ENCODE results near the gene DNAL1. TPM values are rescaled to one million over a fixed set of nuclear protein-coding genes. Genes with fewer than 3 reads are reported as not detected.
"Not testable (repeated sequence)": the region's sequence is repeated elsewhere in the genome, so short reads cannot be mapped to it uniquely, and the experiment has no call there.

The DNAL1 gene
- total RNA-seq, 1 experiment from 2014 or later: 25.5 TPM

DNA sequence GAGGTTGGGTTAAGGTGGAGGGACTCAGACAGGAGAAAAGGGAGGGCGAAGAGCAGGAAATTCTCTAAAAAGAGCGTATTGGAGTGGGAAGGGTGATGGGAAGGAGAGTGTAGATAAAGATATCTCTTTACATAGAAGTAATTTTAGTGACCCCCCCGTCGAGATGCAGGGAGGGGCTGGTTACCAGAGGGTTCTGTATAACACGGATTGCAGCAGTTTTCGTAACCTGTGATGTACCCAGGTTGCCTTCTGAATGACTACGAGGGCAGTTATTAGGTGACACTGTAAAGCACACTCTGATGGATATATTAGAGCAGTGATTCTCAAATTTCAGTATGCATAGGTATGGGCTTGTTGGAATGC lies 443 bp downstream of the DNAL1 start:
- Histone ChIP-seq H2AFZ (peak overlapping the region; percentile 100), H3K4me3 (peak overlapping the region; percentile 88), H3K4me2 (peak overlapping the region; percentile 83), H3K79me2 (ENCODE audit: low read depth) (peaks cover 25% of the 10 kb centered on the region), H3K4me1 (replicated peaks; ENCODE audit: insufficient read depth) (peaks cover 15% of the 10 kb centered on the region), H3K36me3 (ENCODE audit: low read depth) (no peaks in the 10 kb centered on the region), H3K27ac (no peak overlapping the region), H3K27me3 (ENCODE audit: insufficient read depth, low read depth) (no peaks in the 10 kb centered on the region), H3K9me3 (ENCODE audit: insufficient read depth, low read depth) (no peaks in the 10 kb centered on the region), H4K20me1 (ENCODE audit: insufficient read depth) (no peaks in the 10 kb centered on the region), H3K9me2 (ENCODE audit: insufficient read depth) (no peaks in the 10 kb centered on the region), H3F3A (ENCODE audit: insufficient read depth, low read depth) (peaks cover 23% of the 10 kb centered on the region; the same call in 1 of the 2 replicates)
- ChIA-PET CTCF (no interaction called here), POLR2A (ENCODE audit: unreplicated experiment) (no interaction called here)
- no TSS peak for BruUV-seq (replicated peaks)
- intact Hi-C loops (cut with micrococcal nuclease; ENCODE audit: unreplicated experiment): no loop called here
- peak in 1 of 2 experiments; percentile 40 for DNase-seq
- TF ChIP-seq, protein P1, sequence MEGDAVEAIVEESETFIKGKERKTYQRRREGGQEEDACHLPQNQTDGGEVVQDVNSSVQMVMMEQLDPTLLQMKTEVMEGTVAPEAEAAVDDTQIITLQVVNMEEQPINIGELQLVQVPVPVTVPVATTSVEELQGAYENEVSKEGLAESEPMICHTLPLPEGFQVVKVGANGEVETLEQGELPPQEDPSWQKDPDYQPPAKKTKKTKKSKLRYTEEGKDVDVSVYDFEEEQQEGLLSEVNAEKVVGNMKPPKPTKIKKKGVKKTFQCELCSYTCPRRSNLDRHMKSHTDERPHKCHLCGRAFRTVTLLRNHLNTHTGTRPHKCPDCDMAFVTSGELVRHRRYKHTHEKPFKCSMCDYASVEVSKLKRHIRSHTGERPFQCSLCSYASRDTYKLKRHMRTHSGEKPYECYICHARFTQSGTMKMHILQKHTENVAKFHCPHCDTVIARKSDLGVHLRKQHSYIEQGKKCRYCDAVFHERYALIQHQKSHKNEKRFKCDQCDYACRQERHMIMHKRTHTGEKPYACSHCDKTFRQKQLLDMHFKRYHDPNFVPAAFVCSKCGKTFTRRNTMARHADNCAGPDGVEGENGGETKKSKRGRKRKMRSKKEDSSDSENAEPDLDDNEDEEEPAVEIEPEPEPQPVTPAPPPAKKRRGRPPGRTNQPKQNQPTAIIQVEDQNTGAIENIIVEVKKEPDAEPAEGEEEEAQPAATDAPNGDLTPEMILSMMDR (conservative IDR thresholded peaks at IDR 0.05): no peak
- TF ChIP-seq EZH2 (IDR thresholded peaks at IDR 0.05; ENCODE audit: low read depth): no peak

DNA sequence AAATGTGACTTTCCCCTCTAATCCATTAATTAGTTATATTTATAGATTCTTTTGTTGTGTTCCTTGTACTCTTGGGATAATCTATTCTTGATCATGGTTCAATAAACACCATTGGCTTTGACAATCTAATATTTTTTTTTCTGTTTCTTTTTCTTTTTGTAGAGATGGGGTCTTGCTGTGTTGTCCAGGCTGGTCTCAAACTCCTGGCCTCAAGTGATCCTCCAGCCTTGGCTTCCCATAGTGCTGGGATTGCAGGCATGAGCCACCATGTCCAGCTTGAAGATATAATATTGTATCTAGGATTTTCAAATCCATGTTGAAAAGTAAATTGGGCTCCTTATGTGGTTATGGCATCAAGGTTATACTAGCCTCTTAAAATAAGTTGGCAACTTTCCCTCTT lies 6.2 kb downstream of the DNAL1 start:
- no peak overlapping the region for H3K4me3 ChIP-seq
- no peak for DNase-seq
- H2AFZ ChIP-seq: no peak overlapping the region
- intact Hi-C loops (cut with micrococcal nuclease; ENCODE audit: unreplicated experiment): no loop called here
- BruUV-seq (replicated peaks): no TSS peak
- H3K27ac ChIP-seq: no peak overlapping the region
- POLR2A ChIA-PET (ENCODE audit: unreplicated experiment): interaction anchor here (0.6 kb wide), 1 partner anchor 201 kb away, joined by 3 read pairs; the partner anchor contains the start of gene PTGR2
- peaks cover 6% of the 10 kb centered on the region; the same call in 1 of the 2 replicates for H3K36me3 ChIP-seq (ENCODE audit: low read depth)
- no peaks in the 10 kb centered on the region for H3K9me2 ChIP-seq (ENCODE audit: insufficient read depth)
- no peaks in the 10 kb centered on the region for H3K4me1 ChIP-seq (replicated peaks; ENCODE audit: insufficient read depth)
- peaks cover 13% of the 10 kb centered on the region for H3K79me2 ChIP-seq (ENCODE audit: low read depth)
- H4K20me1 ChIP-seq (ENCODE audit: insufficient read depth): no peaks in the 10 kb centered on the region
- H3K4me2 ChIP-seq: no peak overlapping the region
- TF ChIP-seq EZH2 (IDR thresholded peaks at IDR 0.05; ENCODE audit: low read depth): no peak
- TF ChIP-seq, protein P1 (conservative IDR thresholded peaks at IDR 0.05): no peak
- H3K9me3 ChIP-seq (ENCODE audit: insufficient read depth, low read depth): no peaks in the 10 kb centered on the region
- no peaks in the 10 kb centered on the region for H3K27me3 ChIP-seq (ENCODE audit: insufficient read depth, low read depth)
- peaks cover 4% of the 10 kb centered on the region; the same call in 1 of the 2 replicates for H3F3A ChIP-seq (ENCODE audit: insufficient read depth, low read depth)
- CTCF ChIA-PET: no interaction called here

DNA sequence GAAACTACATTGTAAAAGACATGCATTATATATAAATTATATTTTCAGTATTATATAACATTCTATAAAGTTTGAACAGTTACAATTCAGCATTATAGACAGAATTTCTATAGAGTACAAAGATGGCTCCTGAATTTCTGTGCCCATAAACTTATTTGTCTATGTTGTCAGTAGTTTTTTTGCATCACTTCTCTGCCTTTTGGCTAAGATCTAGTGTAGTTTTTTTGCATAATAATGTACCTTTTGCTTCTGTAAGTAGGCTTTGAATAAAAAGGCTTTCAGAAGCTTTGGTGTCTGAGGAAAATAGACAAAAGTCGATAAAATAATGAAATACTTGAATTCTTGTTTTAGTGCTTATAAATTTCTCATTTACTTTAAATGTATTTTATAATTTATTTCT lies 11.1 kb downstream of the DNAL1 start:
- intact Hi-C loops (cut with micrococcal nuclease; ENCODE audit: unreplicated experiment): no loop called here
- Histone ChIP-seq H3K79me2 (ENCODE audit: low read depth) (no peaks in the 10 kb centered on the region), H3K36me3 (ENCODE audit: low read depth) (peaks cover 12% of the 10 kb centered on the region), H3K4me2 (no peak overlapping the region), H3F3A (ENCODE audit: insufficient read depth, low read depth) (0 out of 2 replicates have a peak, but pooled peaks cover 3% of the 10 kb centered on the region), H3K9me3 (ENCODE audit: insufficient read depth, low read depth) (no peaks in the 10 kb centered on the region), H3K9me2 (ENCODE audit: insufficient read depth) (no peaks in the 10 kb centered on the region), H4K20me1 (ENCODE audit: insufficient read depth) (no peaks in the 10 kb centered on the region; the same call in 1 of the 2 replicates), H3K27me3 (ENCODE audit: insufficient read depth, low read depth) (no peaks in the 10 kb centered on the region), H3K27ac (no peak overlapping the region), H3K4me1 (replicated peaks; ENCODE audit: insufficient read depth) (no peaks in the 10 kb centered on the region), H3K4me3 (no peak overlapping the region), H2AFZ (no peak overlapping the region)
- ChIA-PET CTCF (no interaction called here), POLR2A (ENCODE audit: unreplicated experiment) (no interaction called here)
- TF ChIP-seq, protein P1 (conservative IDR thresholded peaks at IDR 0.05): no peak
- TF ChIP-seq EZH2 (IDR thresholded peaks at IDR 0.05; ENCODE audit: low read depth): no peak
- DNase-seq: no peak
- no TSS peak for BruUV-seq (replicated peaks)

DNA sequence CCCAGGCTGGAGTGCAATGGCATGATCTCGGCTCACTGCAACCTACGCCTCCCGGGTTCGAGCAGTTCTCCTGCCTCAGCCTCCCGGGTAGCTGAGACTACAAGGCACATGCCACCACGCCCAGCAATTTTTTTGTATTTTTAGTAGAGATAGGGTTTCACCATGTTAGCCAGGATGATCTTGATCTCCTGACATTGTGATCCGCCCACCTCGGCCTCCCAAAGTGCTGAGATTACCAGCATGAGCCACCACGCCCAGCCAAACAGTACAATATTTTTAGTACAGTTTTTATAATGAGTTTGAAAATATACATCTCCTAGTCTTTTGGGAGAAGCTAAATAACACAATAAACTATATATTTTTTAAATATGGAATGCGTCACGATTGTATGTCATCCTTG lies 14.4 kb downstream of the DNAL1 start:
- H3K36me3 ChIP-seq (ENCODE audit: low read depth); H4K20me1 ChIP-seq (ENCODE audit: insufficient read depth); H2AFZ ChIP-seq; intact Hi-C loops (cut with micrococcal nuclease; ENCODE audit: unreplicated experiment); H3K79me2 ChIP-seq (ENCODE audit: low read depth); H3K27me3 ChIP-seq (ENCODE audit: insufficient read depth, low read depth); BruUV-seq (replicated peaks); H3K4me3 ChIP-seq; DNase-seq; CTCF ChIA-PET; H3K9me2 ChIP-seq (ENCODE audit: insufficient read depth); H3K9me3 ChIP-seq (ENCODE audit: insufficient read depth, low read depth); H3K27ac ChIP-seq; H3K4me2 ChIP-seq; POLR2A ChIA-PET (ENCODE audit: unreplicated experiment): not testable (repeated sequence)
- peaks cover 24% of the 10 kb centered on the region for H3F3A ChIP-seq (ENCODE audit: insufficient read depth, low read depth)
- peaks cover 22% of the 10 kb centered on the region for H3K4me1 ChIP-seq (replicated peaks; ENCODE audit: insufficient read depth)

All from PC-9 (cell line).